GM12865 (cell line): ENCODE results near the gene ING2.

Experiments
- DNase-seq: peaks from one replicate; pipeline ENCODE4 v3.0.0; 2010; ENCODE audit warnings: low read depth
- H3K4me3 ChIP-seq: 2 replicates; pipeline ENCODE4 v1.5.1; 2011; ENCODE audit warnings: mild to moderate bottlenecking, low read depth, low read length, control low read depth
- CTCF ChIP-seq: IDR thresholded peaks from 2 replicates; pipeline ENCODE4 v1.5.1; 2011; ENCODE audit warnings: low read length, control low read depth, low read depth, inconsistent platforms; ENCODE audit not compliant: insufficient read depth; ENCODE audit errors: missing control alignments

The ING2 gene

DNA sequence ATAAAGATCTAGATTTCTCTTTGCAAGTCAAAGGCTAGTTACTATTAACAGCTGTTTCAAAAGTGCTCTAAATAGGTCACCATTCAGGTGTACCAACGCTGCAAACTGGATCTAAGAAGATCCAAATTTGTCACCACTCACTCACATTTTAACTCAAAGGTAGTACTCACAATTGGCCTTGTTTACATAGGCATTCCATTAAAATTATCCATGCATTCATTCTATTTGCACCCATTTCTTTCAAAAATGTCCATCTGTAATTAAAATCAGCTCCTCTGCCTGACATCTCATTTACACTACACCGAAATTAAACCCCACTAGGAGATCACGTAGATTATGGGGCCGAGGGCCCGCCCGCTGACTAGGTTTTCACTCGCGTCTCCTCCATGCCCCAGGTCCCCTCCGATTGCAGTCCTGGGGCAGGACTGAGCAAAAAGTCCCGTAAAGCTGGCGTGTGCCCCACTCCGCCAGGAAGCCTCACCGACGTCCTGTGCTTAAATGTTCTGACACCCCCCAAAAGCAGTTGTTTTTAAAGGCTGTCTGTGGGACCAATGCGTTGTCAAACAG lies 1.3 kb upstream of the ING2 start:
- no peak for TF ChIP-seq CTCF
- DNase-seq = peak; percentile 7
- H3K4me3 ChIP-seq = peak overlapping the region; percentile 87

GRCh38 chr4:183504064-183504929 lies 561 bp upstream of the ING2 start:
- peak; percentile 99 for DNase-seq
- TF ChIP-seq CTCF = no peak
- peak overlapping the region; percentile 88 for H3K4me3 ChIP-seq

GRCh38 chr4:183505611-183506388 lies 942 bp downstream of the ING2 start:
- DNase-seq = peak; percentile 87
- TF ChIP-seq CTCF = no peak
- H3K4me3 ChIP-seq = peak overlapping the region; percentile 88

GRCh38 chr4:183506389-183506735 lies 1.5 kb downstream of the ING2 start:
- no peak for DNase-seq
- no peak for TF ChIP-seq CTCF
- H3K4me3 ChIP-seq = peak overlapping the region; percentile 88

- DNase-seq = no peak
- TF ChIP-seq CTCF = no peak
- no peak overlapping the region for H3K4me3 ChIP-seq
Measured at GRCh38 chr4:183507925-183508696, 3.3 kb downstream of the ING2 start.

DNA sequence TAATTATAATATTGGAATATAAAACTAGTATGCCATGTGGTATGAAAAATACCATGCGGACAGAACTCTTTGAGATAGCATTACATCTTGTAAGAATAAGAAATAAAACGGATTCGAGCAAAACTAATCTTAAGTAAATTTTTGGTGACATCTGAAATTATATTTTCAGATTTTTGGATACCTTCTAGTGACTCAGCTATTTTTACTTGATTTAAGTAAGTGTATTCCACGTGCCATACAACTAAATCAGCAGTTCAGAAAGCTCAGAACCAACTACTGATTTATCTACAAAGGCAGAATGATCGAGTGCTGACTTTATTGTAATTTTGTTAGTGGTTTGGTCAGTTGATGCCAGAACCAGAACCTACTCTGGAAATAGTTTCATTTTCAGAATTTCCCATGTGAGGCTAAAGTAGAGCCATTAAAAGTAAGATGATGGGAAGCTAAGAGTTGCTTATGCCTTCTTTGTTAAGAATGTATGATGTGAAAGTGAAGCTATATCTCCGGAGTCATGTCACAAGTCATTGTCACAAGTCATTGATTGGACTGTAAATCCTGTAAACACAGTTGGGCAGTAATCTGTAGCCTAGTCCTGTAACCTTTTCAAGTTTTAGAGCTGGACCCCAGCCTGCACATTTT lies 4.0 kb downstream of the ING2 start:
- no peak overlapping the region for H3K4me3 ChIP-seq

More for the DNA sequence above, 4.0 kb downstream of the ING2 start:
- DNase-seq = peak; percentile 13
- no peak for TF ChIP-seq CTCF
